ENCODE data around the gene MEGF8.
A peak's percentile ranks its signal among the peaks of the same experiment; 100 is the strongest.

The MEGF8 gene

DNA sequence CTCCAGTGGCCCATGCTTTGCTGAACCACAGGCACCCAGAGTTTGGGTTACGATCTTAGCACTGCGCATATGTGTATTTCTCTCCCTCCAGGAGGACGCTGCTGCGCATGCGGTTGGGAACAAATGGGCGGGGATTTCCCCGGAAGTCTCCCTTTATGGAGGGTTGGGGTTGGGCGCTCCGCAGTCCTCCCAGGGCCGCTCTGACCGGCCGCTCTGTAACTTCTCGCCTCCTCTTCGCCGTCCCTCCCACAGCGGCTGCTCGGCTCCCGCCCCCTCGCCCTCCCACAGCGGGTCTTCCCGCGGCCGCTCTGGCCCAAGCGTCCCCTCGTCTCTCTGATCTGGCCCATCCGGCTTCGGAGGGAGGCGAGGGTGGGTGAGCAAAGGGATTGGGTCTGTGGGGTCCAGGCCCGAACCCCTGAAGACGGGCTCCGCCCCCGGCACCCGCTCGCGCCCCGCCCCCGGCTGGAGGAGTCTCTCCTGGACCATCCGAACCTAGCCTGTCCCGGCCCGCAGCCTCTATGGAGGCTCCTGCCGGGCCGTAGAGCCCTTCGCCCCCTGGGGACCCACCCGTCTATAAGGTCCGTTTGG lies at the start of gene MEGF8:
MEGF8 (plus strand) TSS at position 328 of the 588 bp plus-strand sequence. CDS start 609 bp downstream, outside the sequence.
- peak; percentile 57; the same call in 1 of the 2 replicates for TF ChIP-seq POLR2A (IDR thresholded peaks at IDR 0.05; ENCODE audit: low read depth, low read length)
- FAIRE-seq (peak; percentile 95), DNase-seq (ENCODE audit: insufficient read length, low spot score) (peak; percentile 100)

DNA sequence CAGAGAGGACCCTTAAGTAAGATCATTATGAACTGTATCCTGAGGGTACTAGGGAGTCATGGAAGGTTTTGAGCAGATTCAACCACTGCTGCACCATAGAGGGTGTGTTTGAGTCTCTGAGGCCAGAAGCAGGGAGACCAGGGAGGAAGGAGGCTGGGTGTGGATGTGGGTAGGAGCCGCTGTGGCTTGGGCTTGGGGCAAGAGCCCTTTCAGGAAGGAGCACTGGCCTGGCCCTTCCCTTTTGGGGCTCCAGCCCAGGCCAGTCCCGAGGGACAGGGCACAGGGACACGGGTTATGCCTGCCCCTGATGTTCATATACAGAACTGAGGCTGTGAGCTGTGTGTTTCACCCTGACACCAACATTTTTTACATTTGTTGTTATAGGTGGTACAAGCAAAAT lies 49.2 kb upstream of the MEGF8 start:
- FAIRE-seq (no peak), DNase-seq (ENCODE audit: insufficient read length, low spot score) (no peak)
- TF ChIP-seq POLR2A (IDR thresholded peaks at IDR 0.05; ENCODE audit: low read depth, low read length), result no peak

GRCh38 chr19:42276821-42277220 lies 48.6 kb upstream of the MEGF8 start:
- DNase-seq (ENCODE audit: insufficient read length, low spot score) (no peak), FAIRE-seq (no peak)
- no peak for TF ChIP-seq POLR2A (IDR thresholded peaks at IDR 0.05; ENCODE audit: low read depth, low read length)

- no peak for FAIRE-seq
- TF ChIP-seq POLR2A (IDR thresholded peaks at IDR 0.05; ENCODE audit: low read depth, low read length), result no peak; the same call in 1 of the 2 replicates
- DNase-seq (ENCODE audit: insufficient read length, low spot score), result peak; percentile 82
These were observed 47.5 kb upstream of the MEGF8 start for GRCh38 chr19:42277821-42278451.

DNA sequence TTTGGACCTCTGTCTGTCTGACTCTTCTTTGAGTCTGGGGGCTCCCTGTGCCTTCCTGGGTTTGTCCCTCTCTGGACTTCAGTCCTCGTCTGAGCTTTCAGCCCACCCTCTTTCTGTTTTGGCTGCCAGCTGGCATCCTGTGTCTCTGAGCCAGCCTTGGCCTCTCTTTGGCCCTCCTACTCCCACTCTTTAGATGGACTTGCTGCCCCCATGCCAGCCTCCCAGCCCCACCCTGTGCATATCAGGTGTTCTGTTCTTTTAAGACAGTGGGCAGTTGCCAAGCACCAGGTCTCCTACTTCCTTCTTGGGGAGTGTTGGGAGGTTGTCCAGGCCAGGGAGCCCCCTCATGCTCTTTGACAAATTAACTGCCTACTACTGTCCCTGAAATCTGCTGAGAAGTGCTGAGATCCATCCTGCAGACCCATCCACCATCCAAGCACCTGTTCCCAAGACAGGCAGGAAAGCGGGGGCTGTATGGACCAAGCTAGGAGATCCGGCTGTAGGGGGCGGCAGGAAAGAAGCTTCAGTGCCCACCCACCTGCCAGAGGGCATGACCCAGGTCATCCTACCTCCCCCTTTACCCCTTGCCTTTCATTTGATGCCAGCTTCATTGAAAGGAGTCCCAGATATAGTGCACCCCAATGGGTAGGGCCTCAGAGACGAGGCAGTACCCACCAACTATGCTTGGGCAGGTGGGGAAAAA lies 46.8 kb upstream of the MEGF8 start:
- no peak for TF ChIP-seq POLR2A (IDR thresholded peaks at IDR 0.05; ENCODE audit: low read depth, low read length)
- DNase-seq (ENCODE audit: insufficient read length, low spot score) (no peak), FAIRE-seq (no peak)

GRCh38 chr19:42279155-42279901 lies 46.1 kb upstream of the MEGF8 start:
- TF ChIP-seq POLR2A (IDR thresholded peaks at IDR 0.05; ENCODE audit: low read depth, low read length), result peak; percentile 4; the same call in 1 of the 2 replicates
- FAIRE-seq (no peak), DNase-seq (ENCODE audit: insufficient read length, low spot score) (no peak)

- FAIRE-seq (no peak), DNase-seq (ENCODE audit: insufficient read length, low spot score) (peak; percentile 99)
- peak; percentile 59 for TF ChIP-seq POLR2A (IDR thresholded peaks at IDR 0.05; ENCODE audit: low read depth, low read length)
These were observed 45.3 kb upstream of the MEGF8 start for GRCh38 chr19:42279902-42280814.

DNA sequence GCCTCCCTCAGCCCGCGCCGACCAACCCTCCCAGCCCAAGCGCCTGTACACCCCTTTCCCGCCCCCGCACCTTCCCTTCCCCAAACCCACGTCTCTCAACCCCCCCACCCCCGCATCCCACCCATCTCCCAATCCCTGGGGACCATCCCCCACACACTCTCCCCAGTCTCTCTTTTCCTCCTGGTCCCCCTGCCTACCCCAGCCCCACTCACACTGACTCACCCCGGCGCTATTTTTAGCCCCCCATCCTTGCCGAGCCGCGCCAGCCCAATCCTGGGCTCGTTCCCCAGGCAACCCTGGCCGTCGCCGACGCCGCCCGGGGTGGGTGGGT lies 44.7 kb upstream of the MEGF8 start:
- DNase-seq (ENCODE audit: insufficient read length, low spot score) (peak; percentile 82), FAIRE-seq (no peak)
- no peak for TF ChIP-seq POLR2A (IDR thresholded peaks at IDR 0.05; ENCODE audit: low read depth, low read length)

DNA sequence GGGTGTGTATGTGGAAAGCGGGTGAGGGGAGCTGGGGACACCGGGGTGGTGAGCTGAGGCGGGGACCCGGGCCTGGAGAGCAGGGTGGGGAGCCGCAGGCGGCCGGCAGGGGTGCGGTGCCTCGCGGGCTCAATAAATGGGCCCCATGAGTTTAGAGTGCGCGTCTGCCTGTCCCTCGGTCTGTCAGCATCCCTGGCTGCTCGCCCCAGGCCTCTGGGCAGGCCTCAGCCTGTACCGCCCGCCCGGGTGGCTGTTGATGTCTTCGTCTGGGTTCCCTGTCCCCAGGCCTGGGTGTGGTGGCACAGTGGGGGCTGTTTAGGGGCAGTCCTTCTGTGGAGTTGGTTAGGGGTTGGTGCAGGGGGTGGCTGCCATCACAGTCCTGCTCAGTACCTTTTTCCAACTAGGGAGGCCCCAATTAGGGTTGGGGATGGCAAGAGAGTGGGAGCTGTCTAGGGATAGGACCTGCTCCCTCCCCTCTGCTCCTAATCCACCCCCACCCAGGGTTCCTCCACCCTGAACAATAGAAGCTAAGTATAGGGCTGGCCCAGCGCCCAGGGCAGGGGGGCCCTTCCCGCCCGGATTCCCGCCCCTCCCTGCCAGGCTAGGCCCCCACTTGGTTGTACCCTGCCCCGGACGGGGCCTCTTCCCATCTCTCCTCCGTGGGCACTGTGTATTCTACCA lies 44.1 kb upstream of the MEGF8 start:
- no peak for DNase-seq (ENCODE audit: insufficient read length, low spot score)
- no peak for FAIRE-seq

GRCh38 chr19:42281827-42282762 lies 43.3 kb upstream of the MEGF8 start:
- FAIRE-seq (no peak), DNase-seq (ENCODE audit: insufficient read length, low spot score) (peak; percentile 77)
- no peak for TF ChIP-seq POLR2A (IDR thresholded peaks at IDR 0.05; ENCODE audit: low read depth, low read length)

More for the DNA sequence above, 44.1 kb upstream of the MEGF8 start:
- 0 out of 2 replicates have a peak, but pooled peaks have one; percentile 14 for TF ChIP-seq POLR2A (IDR thresholded peaks at IDR 0.05; ENCODE audit: low read depth, low read length)

- TF ChIP-seq POLR2A (IDR thresholded peaks at IDR 0.05; ENCODE audit: low read depth, low read length), result no peak
- FAIRE-seq, result no peak
These were observed 42.6 kb upstream of the MEGF8 start for GRCh38 chr19:42282819-42283187.

More at GRCh38 chr19:42282819-42283187, 42.6 kb upstream of the MEGF8 start:
- DNase-seq (ENCODE audit: insufficient read length, low spot score), result no peak

Data from H54 (cell line).